NOMO-1 treated with DMSO at 0.1 percent for 48 hours (cell line): ENCODE data around the gene EPHA10.
A peak's percentile ranks its signal among the peaks of the same experiment; 100 is the strongest.
"Not testable (repeated sequence)": the region's sequence is repeated elsewhere in the genome, so short reads cannot be mapped to it uniquely, and the experiment has no call there.

Experiments
- DNase-seq: peaks from one replicate; lab custom pipeline; 2025; ENCODE audit not compliant: unreplicated experiment; lab: John Stamatoyannopoulos, UW

Gene EPHA10

DNA sequence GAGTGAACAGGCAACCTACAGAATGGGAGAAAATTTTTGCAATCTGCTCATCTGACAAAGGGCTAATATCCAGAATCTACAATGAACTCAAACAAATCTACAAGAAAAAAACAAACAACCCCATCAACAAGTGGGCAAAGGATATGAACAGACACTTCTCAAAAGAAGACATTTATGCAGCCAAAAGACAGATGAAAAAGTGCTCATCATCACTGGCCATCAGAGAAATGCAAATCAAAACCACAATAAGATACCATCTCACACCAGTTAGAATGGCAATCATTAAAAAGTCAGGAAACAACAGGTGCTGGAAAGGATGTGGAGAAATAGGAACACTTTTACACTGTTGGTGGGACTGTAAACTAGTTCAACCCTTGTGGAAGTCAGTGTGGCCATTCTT lies 6.5 kb upstream of the EPHA10 start:
- not testable (repeated sequence) for DNase-seq

DNA sequence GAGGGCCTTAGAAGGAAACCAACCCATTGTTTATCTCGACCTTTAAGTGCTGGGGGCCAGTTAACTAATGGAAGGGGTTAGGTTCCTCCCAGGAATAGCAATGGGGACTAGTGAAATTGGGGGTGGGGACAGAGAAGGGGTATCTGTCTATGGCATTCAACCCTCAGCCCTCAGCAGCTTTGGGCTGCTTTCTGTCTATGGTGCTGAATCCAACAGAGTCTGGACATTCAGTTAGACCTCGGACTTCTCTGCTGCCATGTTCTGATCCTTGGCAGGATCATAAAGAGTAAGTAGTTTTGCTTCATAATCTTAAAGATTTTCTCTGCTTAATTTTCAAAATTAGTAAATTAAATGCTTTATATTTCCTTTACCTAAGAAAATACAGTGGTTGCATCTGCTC lies 2.6 kb upstream of the EPHA10 start:
- DNase-seq: no peak

DNA sequence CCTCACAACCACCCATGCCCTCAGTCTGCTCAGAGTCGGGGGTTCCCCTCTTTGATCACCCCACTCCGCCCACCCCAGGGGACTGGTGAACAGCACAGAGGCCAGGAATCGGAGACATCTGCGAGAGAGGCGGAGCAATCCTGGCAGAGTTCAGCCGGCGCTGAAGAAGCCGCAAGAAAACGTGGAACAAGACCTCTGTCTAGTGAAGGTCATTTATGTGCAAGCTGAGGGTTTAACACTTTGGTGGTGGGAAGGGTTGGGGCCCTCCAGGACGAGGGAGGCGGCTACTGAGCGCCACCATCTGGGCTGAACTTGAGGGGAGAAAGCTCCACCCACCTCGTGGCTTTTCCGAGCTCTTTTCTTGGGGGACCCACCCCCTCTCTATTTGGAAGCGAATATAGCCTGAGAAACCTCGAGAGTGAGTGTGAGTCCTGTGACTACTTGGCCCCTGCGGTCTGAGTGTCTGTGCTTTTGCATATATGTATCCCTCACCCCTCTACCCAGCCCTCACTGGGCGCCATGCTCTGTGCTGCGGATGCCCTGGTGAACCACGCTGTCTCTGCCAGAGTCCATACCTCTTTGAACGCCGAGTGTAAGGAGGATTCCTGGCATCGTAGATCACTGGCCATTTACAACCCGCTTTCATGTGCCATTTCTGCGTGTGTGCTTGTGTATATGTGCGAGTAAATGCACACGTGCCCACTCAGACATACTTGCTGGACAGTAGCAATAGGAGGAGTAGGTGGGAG lies 1.2 kb upstream of the EPHA10 start:
- DNase-seq: no peak

DNA sequence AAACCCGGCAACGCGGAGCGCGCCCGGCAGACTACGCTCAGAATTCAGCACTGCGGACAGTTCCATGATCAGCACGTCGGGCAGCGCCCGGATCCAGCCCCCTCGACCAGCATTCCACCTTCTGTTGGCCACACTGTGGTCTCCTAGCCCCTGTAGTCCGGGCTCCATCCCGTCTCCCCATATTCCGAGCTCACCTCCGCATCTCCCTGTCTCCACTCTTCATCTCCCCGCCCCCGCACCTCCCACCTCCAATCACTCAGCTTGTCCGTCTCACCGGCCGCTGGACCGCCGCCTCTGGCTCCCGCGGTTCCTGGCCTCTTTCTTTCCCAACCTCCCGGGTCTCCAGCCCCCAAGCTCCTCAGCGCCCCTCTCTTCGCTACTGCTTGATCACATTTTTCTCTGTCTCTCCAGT lies 500 bp downstream of the EPHA10 start:
- peak; percentile 13 for DNase-seq

DNA sequence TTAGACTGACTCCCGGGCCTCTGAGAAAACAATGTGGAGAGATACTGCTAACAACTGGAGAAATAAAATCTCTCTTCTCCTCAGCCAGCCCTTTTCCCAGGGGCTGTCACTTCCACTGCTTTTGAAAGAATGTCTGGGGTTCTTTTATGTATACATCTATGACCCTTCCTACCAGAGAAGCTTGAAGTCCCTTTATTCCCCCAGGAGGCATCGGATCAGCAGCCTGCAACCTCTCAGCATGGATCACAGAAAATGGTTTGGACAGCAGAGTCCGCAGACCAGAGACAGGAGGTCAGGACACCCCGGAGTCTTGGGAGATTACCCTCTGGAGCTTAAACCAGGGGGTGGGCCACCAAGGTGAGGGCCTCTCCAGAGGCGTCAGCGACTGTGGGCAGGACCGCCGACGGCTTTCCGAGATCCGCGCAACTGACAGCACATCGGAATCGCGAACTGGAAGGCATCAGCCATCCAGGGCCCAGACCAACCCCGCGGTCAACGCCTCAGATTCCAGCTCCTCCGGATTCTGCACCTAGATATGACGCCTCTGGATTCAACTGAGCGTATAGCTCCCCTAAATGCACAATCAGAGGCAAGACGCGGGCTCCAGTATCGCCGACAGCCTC lies 1.0 kb downstream of the EPHA10 start:
- DNase-seq: no peak

DNA sequence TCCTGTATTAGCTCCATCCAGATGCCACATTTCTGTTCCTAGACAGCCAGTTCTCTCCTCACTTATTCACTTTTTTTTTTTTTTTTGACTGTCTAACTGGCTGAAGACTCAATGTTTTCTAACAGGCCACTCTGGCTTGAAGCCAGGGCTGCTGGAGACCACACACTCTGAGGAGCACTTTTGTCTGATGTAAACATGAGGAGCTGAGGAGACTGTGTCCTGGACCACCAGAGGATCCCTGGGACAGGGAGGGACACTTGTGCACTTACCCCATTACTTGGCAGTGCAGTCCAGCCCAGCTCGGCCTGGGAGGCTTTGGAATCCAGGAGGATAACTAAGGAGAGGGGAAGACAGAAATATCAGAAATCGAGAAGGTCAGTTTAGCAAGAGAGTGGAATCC lies 2.4 kb downstream of the EPHA10 start:
- no peak for DNase-seq

DNA sequence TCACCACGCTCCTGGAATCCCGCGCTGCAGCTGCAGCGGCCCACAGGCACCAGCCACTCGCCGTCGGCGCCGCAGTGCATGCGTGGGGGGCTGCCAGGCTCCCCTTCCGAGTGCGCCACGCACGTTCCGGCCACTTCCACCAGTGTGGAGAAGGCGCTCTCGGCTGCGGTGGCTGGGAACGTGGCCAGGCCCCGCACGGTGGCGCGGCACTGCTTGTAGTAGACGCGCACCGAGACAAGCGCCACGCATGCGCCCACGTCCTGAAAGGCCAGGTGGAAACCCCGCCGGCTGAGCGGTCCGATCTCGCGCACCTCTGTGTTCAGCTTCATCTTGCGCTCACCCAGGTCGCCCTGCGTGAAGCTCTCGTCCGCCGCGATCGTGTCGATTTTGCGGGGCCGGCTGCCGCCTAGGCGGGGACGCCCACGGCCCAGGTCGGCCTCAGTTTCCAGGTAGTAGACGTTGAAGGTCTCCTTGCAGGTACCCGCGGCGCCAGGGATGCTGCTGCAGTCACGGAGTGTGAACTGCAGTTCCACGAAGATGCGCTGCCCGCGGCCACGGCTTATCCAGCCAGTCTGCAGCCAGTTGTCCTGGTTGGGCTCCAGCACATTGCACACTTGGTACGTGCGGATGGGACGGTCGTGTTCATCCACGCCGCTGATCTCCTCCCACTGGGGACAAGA lies 3.4 kb downstream of the EPHA10 start:
- DNase-seq: no peak

DNA sequence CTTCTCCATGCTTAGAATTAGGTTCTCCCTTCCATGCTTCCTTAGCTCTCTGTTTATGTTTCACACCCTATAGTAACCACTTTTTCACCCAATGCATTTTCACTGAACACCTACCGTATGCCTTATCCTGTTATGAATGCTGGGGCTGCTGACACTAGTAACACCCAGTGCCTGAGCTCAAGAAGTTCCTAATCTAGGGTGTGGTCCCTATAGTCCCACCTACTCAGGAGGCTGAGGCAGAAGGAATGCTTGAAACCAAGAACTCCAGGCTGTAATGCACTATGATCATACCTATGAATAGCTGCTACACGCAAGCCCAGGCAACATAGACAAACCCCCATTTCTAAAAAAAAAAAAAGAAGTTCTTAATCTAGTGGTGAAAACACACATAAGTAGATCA lies 5.5 kb downstream of the EPHA10 start:
- no peak for DNase-seq

DNA sequence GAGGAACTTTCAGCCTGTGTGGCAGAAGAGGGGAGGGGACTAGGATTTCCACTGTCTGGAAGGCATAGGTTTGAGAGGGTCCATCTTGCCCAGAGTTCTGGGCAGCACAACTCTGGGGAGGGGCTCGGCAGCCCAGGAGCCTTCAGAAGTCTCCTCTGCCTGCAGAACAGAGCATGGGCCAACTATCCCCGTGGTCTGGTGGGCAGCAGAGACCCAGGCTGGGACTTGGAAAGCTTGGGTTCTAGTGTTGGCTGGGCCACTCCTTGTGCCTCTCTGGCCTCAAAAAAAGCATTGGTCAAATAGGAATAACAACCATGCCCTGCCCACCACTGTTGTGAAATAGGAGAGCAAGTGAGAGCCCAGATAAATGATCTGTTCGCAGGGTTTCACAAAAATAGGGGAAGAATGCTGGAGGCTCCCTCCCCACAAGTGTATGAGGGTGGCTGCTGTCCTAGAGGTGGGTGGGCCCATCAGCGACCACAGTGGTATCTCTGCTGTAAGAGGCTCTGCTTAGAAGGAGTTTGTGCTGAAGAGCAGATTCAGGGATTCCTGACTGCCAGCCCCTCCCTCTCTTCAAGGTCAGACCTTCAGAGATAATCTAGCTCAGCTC lies 8.9 kb downstream of the EPHA10 start:
- DNase-seq: peak; percentile 8

DNA sequence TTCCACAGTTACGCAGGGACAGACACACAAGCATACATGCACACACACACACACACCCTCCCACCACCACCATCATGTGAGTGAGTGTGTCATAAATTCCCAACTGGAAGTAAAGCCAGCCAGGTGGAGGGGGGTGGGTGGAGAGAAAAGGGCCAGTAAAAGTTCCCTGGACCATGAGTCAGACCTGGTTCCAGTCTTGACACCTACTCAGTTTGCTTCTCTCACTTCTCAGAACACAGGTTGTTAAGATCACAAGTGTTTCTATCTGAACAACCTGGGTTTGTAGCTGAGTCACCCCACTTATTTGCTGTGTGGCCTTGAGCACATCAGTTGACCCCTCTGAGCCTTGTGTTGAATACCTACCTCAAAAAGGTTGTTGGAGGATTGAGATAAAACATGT lies 9.6 kb downstream of the EPHA10 start:
- peak; percentile 10 for DNase-seq

DNA sequence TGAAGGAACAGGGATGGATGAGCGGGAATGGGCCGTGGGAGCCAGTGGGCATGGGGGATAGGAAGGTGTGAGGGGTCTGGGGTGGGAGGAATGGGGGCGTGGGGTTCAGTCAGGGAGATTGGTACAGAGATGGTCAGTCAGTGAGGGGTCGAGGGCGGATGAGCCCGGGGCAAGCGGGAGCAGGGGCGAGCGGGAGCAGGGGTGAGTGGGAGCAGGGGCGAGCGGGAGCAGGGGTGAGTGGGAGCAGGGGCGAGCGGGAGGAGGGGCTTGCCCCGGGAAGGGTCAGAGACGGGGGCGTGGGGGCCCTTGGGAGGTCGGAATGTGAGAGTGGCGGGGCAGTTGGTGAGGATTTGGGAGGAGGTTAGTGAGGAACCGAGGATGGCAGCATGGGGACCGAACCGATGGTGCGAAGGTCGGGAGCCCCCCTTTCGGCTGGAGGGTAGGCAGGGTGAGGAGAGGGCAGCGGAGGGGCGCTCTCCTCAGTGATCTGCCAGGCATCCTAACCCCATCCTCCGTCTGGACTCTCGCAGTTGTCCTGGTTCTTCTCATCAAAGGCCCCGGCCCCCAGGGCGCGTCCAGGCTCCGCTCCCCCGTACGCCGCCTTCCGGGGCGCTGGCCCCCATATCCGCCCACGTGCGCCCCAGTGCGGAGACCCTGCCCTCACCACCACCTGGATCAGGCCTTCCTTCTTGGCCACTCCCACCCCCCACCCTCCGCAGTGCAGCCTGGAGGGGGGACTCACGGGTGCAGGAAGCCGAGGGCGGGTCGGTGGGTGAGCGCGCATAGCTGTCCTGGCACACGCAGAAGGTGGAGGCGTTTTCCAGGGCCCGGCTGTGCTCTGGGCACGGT lies 11.2 kb downstream of the EPHA10 start:
- no peak for DNase-seq

DNA sequence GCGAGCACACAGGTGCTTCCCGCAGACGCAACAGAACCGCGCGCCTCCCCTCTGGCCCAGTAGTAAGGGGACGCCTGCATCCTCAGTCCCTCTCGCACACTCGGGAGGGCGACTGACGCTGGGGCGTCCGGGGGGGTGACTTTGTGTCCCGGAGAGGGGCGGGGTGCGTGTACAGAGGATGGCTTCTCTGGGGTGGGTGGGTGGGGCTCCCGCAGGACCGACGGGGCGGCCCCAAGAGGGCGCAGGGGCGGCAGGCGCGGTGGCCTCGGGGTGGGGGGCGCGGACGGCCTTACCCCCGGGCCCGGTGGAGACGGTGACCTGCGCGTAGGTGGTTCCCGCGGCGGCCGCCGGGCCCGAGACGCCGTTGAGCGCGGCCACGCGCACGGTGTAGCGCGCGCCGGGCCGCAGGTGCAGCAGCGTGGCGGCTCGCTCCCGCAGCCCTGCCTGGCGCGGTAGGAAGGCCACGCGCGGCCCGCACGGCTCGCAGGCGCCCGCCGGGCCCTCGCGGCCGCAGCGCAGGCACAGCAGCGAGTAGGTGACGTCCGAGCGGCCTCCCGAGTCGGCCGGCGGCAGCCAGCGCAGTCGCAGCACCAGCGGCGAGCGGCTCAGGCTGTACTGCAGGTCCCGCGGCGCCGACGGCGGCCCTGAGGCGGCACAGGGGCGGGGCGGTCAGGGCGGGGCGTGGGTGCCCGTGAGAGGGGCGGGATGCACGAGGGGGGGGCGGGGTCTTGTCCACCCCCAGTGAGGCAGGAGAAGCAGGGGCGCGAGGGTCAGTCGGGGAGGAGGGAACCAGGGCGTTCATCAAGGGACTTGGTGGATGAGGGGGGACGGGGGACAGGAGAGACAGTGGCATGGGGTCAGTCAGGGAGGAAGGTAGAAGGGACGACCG lies 12.1 kb downstream of the EPHA10 start:
- DNase-seq: no peak

DNA sequence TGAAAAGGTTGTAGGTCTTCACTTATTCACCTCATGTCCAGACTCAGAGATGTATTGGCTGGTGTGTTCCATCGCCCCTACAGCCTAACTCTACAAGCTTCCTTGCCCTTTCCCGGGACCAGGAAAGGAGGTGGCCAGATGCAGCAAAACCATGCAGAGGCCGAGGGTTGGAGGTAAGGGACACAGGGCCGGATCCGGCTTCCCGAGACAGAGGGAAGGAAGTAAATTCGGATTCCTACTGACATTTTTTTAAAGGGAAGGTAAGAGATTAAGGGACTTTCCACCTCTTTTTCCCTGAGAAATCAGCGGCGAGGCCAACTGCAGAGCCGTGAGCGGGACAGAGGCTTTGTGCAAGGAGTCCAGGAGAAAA lies 12.7 kb downstream of the EPHA10 start:
- DNase-seq: no peak

DNA sequence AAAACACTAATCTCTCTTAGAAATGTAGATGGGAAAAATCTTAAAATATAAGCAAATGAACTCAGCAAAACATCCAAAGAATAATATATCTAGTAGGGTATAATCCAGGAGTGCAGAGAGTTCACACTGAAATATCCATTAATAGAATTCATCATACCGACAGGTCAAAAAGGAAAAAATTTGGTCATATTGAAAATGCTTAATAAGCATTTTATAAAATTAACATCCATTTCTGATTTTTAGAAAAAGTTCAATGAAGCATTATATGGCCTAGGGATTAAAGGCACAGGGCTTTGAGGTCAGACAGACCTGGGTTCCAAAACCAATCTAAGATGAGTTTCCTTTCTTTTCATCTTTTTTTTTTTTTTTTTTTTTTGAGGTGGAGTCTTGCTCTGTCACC lies 16.4 kb downstream of the EPHA10 start:
- no peak for DNase-seq

DNA sequence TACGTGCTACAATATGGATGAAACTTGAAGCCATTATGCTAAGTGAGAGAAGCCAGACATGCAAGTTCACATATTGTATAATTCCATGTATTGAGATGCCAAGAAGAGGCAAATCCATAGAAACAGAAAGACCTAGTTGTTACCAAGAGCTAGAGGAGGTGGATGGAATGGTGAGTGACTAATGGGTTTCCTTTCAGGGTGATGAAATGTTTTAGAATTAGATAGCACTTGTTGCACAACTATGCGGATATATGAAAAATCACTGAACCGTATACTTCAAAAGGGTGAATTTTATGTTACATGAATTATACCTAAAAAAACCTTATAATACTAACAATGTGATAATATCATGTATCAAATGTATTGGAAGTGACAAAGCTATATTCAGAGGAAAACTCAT lies 18.1 kb downstream of the EPHA10 start:
- no peak for DNase-seq

DNA sequence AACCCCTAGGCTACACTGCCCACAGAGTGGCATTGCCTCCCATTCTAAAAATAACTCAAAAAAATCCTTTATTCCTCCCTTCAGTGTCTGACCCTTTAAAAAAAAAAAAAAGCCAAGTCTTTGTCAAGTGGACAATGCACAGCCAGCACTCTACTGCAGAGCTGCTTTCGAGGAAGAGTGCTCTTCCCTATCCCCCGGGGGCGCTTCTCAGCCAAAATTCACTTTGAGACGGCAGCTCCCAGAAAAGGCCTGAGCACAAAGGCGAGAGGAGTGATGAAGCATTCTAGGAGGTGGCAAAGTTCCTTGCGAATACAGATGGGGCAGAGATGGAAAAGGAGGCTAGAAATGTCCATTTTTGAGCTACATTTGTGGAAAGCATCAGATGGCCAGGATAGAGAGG lies 23.3 kb downstream of the EPHA10 start:
- DNase-seq: no peak

DNA sequence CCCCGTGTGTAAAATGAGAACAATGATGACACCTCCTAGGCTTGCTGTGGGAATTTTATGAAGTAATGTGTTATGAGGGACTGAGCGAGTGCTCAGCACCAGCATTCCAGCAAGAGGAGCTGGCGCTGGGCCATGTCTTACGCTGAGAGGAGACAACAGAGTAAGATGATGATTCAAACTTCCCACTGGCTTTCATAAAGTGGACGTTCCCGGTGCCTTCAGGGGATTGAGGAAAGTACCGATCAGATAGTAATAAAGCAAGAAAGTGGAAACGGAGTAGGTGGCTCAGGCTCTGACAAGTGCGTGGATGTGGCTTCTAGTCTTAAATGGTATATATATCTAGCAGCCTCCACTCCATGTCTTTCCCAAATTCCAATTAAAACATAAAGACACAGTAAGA lies 23.8 kb downstream of the EPHA10 start:
- DNase-seq: no peak

DNA sequence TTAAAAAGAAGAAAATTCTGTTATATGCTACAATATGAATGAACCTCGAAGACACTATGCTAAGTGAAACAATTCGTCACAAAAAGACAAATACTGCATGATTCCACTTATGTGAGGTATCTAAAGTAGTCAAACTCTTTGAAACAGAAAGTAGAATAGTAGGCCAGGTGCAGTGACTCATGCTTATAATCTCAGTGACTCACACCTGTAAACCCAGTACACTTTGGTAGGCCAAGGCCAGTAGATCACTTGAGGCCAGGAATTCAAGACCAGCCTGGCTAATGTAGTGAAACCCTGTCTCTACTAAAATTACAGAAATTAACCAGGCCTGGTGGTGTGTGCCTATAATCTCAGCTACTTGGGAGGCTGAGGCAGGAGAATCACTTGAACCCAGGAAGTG lies 25.7 kb downstream of the EPHA10 start:
- no peak for DNase-seq

DNA sequence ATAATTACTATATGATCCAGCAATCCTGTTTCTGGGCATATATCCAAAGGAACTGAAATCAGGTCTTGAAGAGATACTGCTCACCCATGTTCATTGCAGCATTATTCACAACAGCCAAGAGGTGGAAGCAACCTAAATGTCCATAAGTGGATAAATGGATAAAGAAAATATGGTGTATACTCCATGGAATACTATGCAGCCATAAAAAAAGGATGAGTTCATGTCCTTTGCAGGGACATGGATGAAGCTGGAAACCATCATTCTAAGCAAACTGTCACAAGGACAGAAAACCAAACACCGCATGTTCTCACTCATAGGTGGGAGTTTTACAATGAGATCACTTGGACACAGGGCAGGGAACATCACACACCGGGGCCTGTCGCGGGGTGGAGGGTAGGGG lies 26.3 kb downstream of the EPHA10 start:
- not testable (repeated sequence) for DNase-seq

DNA sequence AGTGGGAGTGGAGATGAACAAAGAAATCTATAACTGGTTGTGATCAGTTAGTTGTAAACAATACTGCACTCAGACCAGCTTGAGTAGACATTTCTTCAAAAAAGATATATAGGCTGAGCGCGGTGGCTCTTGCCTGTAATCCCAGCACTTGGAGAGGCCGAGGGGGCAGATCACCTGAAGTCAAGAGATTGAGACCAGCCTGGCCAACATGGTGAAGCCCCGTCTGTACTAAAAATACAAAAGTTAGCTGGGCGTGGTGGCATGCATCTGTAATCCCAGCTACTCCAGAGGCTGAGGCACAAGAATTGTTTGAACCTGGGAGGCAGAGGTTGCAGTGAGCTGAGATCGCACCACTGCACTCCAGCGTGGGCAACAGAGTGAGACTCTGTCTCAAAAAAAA lies 26.9 kb downstream of the EPHA10 start:
- DNase-seq: not testable (repeated sequence)
